Activated B cell treated with CpG ODN at 0.5 μM for 24 hours (primary cell): ENCODE data around the gene SAPCD2. TPM values are rescaled to one million over a fixed set of nuclear protein-coding genes. Genes with fewer than 3 reads are reported as not detected.

ENCODE experiments used
- ATAC-seq: fragments of 200-7000 bp; cut with Tn5 transposase; one replicate; pipeline ENCODE4 v1.10.0; 2021; ENCODE audit warnings: low read depth, mild to moderate bottlenecking, moderate library complexity
- CTCF ChIA-PET: fragments of 350-600 bp; sonication (Branson Sonifier 250); formaldehyde crosslinking; loops from one replicate; lab custom pipeline; 2021; ENCODE audit warnings: antibody characterized with exemption; lab: Charles Lee
- POLR2A ChIA-PET: fragments of 350-600 bp; sonication (Branson Sonifier 250); formaldehyde crosslinking; loops from one replicate; lab custom pipeline; 2021; ENCODE audit warnings: antibody characterized with exemption; lab: Charles Lee
- DNase-seq: peaks from one replicate; pipeline ENCODE4 v3.0.0; 2022
- H3K27ac Mint-ChIP-seq: one replicate; pipeline ENCODE4 v1.8.0; 2020; ENCODE audit warnings: mixed read lengths
- H3K27me3 Mint-ChIP-seq: one replicate; pipeline ENCODE4 v1.8.0; 2021; ENCODE audit warnings: mixed read lengths
- H3K36me3 Mint-ChIP-seq: one replicate; pipeline ENCODE4 v1.8.0; 2021; ENCODE audit warnings: low read depth, mixed read lengths
- H3K4me1 Mint-ChIP-seq: one replicate; pipeline ENCODE4 v1.8.0; 2021; ENCODE audit warnings: mixed read lengths
- H3K4me3 Mint-ChIP-seq: one replicate; pipeline ENCODE4 v1.8.0; 2020; ENCODE audit warnings: mild to moderate bottlenecking, mixed read lengths
- H3K9me3 Mint-ChIP-seq: one replicate; pipeline ENCODE4 v1.8.0; 2020; ENCODE audit warnings: mixed read lengths
- CTCF ChIP-seq: fragments of 200-600 bp; IDR thresholded peaks from one replicate; pipeline ENCODE4 v1.8.0; 2022; ENCODE audit warnings: antibody characterized with exemption, mild to moderate bottlenecking
- intact Hi-C: fragments of 100-400 bp; cut with micrococcal nuclease; formaldehyde crosslinking; loops from one replicate; pipeline ENCODE4 v1.15.1; 2024
- total RNA-seq: library from RNA; stranded (reverse); gene quantifications from 2 replicates; pipeline ENCODE4 v1.2.3, GENCODE V29; 2022

SAPCD2 gene
- total RNA-seq, 1 donor from 2014 or later, result 0.80 TPM

- ATAC-seq (peak; percentile 27), DNase-seq (peak; percentile 76)
- peak; percentile 36 for TF ChIP-seq CTCF
- CTCF ChIA-PET, result interaction anchor here (0.7 to 2.5 kb wide), 31 partner anchors 9 to 264 kb away, joined by 3 to 15 read pairs (median 4); partner anchors contain the start of genes AJM1, CLIC3, MAN1B1 and PAXX
- Mint-ChIP-seq H3K4me1 (peaks cover 67% of the 10 kb centered on the region), H3K9me3 (no peaks in the 10 kb centered on the region), H3K27me3 (no peaks in the 10 kb centered on the region), H3K36me3 (no peaks in the 10 kb centered on the region), H3K4me3 (peak overlapping the region; percentile 78), H3K27ac (peak overlapping the region; percentile 73)
- intact Hi-C loops, result loop anchor here (2.0 to 5.0 kb wide), 2 partner anchors 36 to 38 kb away; partner anchors contain the start of gene PAXX
- POLR2A ChIA-PET, result interaction anchor here (0.5 to 1.5 kb wide), 8 partner anchors 37 to 239 kb away, joined by 3 to 10 read pairs (median 3); partner anchors contain the start of genes PAXX and TUBB4B
These were observed 41.1 kb downstream of the SAPCD2 start for GRCh38 chr9:137029058-137029936.

- Mint-ChIP-seq H3K27me3 (no peaks in the 10 kb centered on the region), H3K4me1 (peaks cover 61% of the 10 kb centered on the region), H3K4me3 (peak overlapping the region; percentile 78), H3K27ac (peak overlapping the region; percentile 35), H3K9me3 (no peaks in the 10 kb centered on the region), H3K36me3 (no peaks in the 10 kb centered on the region)
- ChIA-PET POLR2A (interaction anchor here (0.6 to 1.5 kb wide), 5 partner anchors 25 to 212 kb away, joined by 3 to 10 read pairs (median 3); partner anchors contain the start of genes CLIC3, PAXX and TUBB4B), CTCF (interaction anchor here (0.7 to 2.5 kb wide), 25 partner anchors 8 to 256 kb away, joined by 3 to 15 read pairs (median 4); partner anchors contain the start of genes AJM1, CLIC3, PAXX and RNF224)
- intact Hi-C loops, result loop anchor here (2.0 to 5.0 kb wide), 2 partner anchors 36 to 39 kb away; partner anchors contain the start of gene PAXX
- no peak for TF ChIP-seq CTCF
- peak; percentile 51 for ATAC-seq
- DNase-seq, result peak; percentile 77
These were observed 41.9 kb downstream of the SAPCD2 start for GRCh38 chr9:137028263-137029057.

GRCh38 chr9:137027369-137028262 is 42.7 kb downstream of the SAPCD2 start, which contains the start of gene ABCA2:
ABCA2 (minus strand) TSS chr9:137028237; CDS start chr9:137028140, 97 bp downstream.
- intact Hi-C loops, result loop anchor here (2.0 to 5.0 kb wide), 2 partner anchors 35 to 40 kb away; partner anchors contain the start of gene PAXX
- ChIA-PET POLR2A (interaction anchor here (0.6 to 1.5 kb wide), 6 partner anchors 8 to 570 kb away, joined by 3 to 5 read pairs (median 4); partner anchors contain the start of genes CLIC3, PAXX and TUBB4B), CTCF (interaction anchor here (0.8 to 2.5 kb wide), 4 partner anchors 8 to 39 kb away, joined by 3 to 11 read pairs (median 5); partner anchors contain the start of gene CLIC3)
- H3K27ac Mint-ChIP-seq, result peak within 1 kb of the TSS; percentile 41
- peak; percentile 34 for DNase-seq
- TF ChIP-seq CTCF, result no peak
- H3K9me3 Mint-ChIP-seq, result no peaks in the 10 kb centered on the region
- peaks cover 52% of the 10 kb centered on the region for H3K4me1 Mint-ChIP-seq
- ATAC-seq, result no peak
- H3K27me3 Mint-ChIP-seq, result no peaks in the 10 kb centered on the region
- H3K36me3 Mint-ChIP-seq, result no peaks in the 10 kb centered on the region
- H3K4me3 Mint-ChIP-seq, result peak within 1 kb of the TSS; percentile 78

GRCh38 chr9:137026828-137027227 is 43.5 kb downstream of the SAPCD2 start:
- Mint-ChIP-seq H3K36me3 (no peaks in the 10 kb centered on the region), H3K27me3 (no peaks in the 10 kb centered on the region), H3K27ac (peak overlapping the region; percentile 41), H3K4me3 (peak overlapping the region; percentile 75), H3K4me1 (peaks cover 46% of the 10 kb centered on the region), H3K9me3 (no peaks in the 10 kb centered on the region)
- POLR2A ChIA-PET, result interaction anchor here (0.6 to 0.9 kb wide), 2 partner anchors 8 to 569 kb away, joined by 3 to 5 read pairs; no protein-coding TSS in a partner anchor
- intact Hi-C loops, result loop anchor here (5.0 kb wide), 1 partner anchor 40 kb away; no protein-coding TSS in a partner anchor
- CTCF ChIA-PET, result interaction anchor here (0.8 to 2.1 kb wide), 3 partner anchors 8 to 79 kb away, joined by 3 to 11 read pairs (median 4); no protein-coding TSS in a partner anchor
- no peak for DNase-seq
- no peak for ATAC-seq
- no peak for TF ChIP-seq CTCF
